ENCODE data around the gene FIS1. TPM values are rescaled to one million over a fixed set of nuclear protein-coding genes. Genes with fewer than 3 reads are reported as not detected.

The FIS1 gene
- total and polyA plus RNA-seq, 7 donors, result 190 to 443 (median 284) TPM

DNA sequence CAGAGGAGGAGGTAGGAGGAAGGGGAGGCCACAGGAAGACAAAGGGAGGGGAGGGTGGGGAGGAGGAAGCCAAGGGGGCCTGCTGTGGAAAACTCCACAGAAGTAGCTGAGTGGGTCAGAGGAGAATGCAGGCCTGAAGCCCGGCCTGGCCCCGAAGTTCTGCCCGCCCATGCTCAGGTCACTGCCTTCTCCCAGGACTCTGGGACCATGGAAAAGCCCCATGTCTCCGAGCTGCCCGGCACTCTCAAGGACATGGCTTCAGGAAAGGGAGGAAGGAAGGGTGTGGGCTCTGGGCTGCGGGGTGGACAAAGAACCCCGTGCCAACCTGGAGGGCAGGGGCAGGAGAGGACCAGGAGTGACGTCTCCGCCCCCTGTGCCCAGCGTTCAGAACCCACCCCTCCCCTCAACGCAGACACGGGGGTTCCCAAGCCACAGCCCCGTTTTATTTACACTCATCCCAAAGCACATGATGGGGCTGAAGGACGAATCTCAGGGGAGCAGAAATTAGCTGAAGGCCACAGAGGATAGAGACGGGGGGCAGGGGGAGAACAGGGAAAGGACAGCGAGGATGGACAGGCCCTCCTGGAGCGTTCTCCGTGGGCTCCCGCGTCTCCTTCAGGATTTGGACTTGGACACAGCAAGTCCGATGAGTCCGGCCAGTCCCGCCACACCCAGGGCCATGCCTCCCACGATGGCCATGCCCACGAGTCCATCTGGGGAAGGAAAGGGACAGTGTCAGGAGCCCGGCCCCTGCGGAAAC lies 5.5 kb downstream of the FIS1 start:
- H3K9me3 ChIP-seq, result no peaks in the 10 kb centered on the region
- WGBS, 2 donors, result 69 to 74% methylated on average over 27 of the region's 27 CpGs
- peaks cover 0 to 48% (median 33%) of the 10 kb centered on the region in 4 donors for H3K4me1 ChIP-seq
- intact Hi-C loops (cut with DNase I), result no loop called here
- no peak for DNase-seq
- H3K36me3 ChIP-seq, result peaks cover 19 to 52% (median 27%) of the 10 kb centered on the region in 4 donors
- H3K27ac ChIP-seq, result peak overlapping the region; percentile 64 to 79 (median 70)
- H3K27me3 ChIP-seq, result no peaks in the 10 kb centered on the region
- no peak for TF ChIP-seq POLR2A (IDR thresholded peaks at IDR 0.05)
- TF ChIP-seq EP300 (IDR thresholded peaks at IDR 0.05), result no peak
- no peak for TF ChIP-seq POLR2AphosphoS5 (IDR thresholded peaks at IDR 0.05)
- TF ChIP-seq CTCF (IDR thresholded peaks at IDR 0.05), result no peak
- no peak overlapping the region for H3K4me3 ChIP-seq

- Histone ChIP-seq H3K27me3 (no peaks in the 10 kb centered on the region), H3K9me3 (no peaks in the 10 kb centered on the region), H3K36me3 (peaks cover 19 to 52% (median 27%) of the 10 kb centered on the region in 4 donors), H3K27ac (peak overlapping the region; percentile 64 to 79 (median 70)), H3K4me3 (no peak overlapping the region), H3K4me1 (peaks cover 0 to 40% (median 26%) of the 10 kb centered on the region in 4 donors)
- TF ChIP-seq POLR2A (IDR thresholded peaks at IDR 0.05) (no peak), EP300 (IDR thresholded peaks at IDR 0.05) (no peak), POLR2AphosphoS5 (IDR thresholded peaks at IDR 0.05) (no peak), CTCF (IDR thresholded peaks at IDR 0.05) (no peak)
- intact Hi-C loops (cut with DNase I), result no loop called here
- DNase-seq, result no peak
- 70 to 77% methylated on average over 28 of the region's 28 CpGs for WGBS, 2 donors
Observed at GRCh38 chr7:101238226-101239182, 6.4 kb downstream of the FIS1 start.

GRCh38 chr7:101237206-101238067 lies 7.4 kb downstream of the FIS1 start, which contains the start of gene CLDN15:
TSS of gene CLDN15 (minus strand) at chr7:101237802. CDS start at chr7:101237581, 221 bp downstream.
- Histone ChIP-seq H3K9me3 (no peaks in the 10 kb centered on the region), H3K36me3 (peaks cover 19 to 46% (median 27%) of the 10 kb centered on the region in 4 donors), H3K4me3 (peak within 1 kb of the TSS in 2 of 4 donors; percentile 8 to 25), H3K4me1 (peaks cover 0 to 31% (median 21%) of the 10 kb centered on the region in 4 donors), H3K27ac (peak within 1 kb of the TSS; percentile 64 to 79 (median 70)), H3K27me3 (peaks cover 0 to 2% (median 0%) of the 10 kb centered on the region in 3 donors)
- 10 to 35% methylated on average over 31 of the region's 31 CpGs for WGBS, 2 donors
- peak; percentile 92 for DNase-seq
- no peak for TF ChIP-seq POLR2A (IDR thresholded peaks at IDR 0.05)
- no peak for TF ChIP-seq EP300 (IDR thresholded peaks at IDR 0.05)
- TF ChIP-seq POLR2AphosphoS5 (IDR thresholded peaks at IDR 0.05), result peak; percentile 8 to 36 (median 26)
- intact Hi-C loops (cut with DNase I), result no loop called here

DNA sequence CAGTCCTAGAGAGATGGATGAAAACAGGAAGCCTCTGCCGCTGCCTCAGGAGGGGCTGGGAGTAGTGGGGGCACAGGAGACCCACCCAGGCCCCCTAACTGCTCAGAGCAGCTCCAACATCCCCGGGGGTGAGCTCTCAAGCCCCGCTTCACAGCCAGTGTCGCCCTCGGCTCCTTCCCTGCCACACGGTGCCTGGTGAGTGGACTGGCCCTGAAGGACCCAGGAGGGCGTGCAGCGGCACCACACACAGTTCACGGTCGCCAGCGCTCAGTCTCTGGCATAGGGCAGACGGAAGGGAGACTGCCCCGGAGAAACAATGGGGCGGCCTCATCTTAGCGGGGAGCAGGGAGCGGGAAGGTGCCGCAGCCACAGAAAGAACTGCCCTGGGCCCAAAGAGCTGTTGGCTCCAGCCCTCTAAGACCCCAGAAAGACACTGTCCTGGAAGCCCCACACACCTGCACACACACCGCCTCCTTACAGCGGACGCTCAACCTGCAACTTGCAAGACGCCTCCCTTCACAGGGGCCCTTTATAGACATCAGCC lies 8.5 kb downstream of the FIS1 start:
- H3K36me3 ChIP-seq, result peaks cover 19 to 46% (median 27%) of the 10 kb centered on the region in 4 donors

More for the DNA sequence above, 8.5 kb downstream of the FIS1 start:
- Histone ChIP-seq H3K27me3 (peaks cover 0 to 11% (median 0%) of the 10 kb centered on the region in 3 donors), H3K9me3 (no peaks in the 10 kb centered on the region), H3K4me3 (no peak overlapping the region), H3K4me1 (peaks cover 0 to 32% (median 27%) of the 10 kb centered on the region in 4 donors), H3K27ac (peak overlapping the region in 1 of 4 donors; percentile 68)
- intact Hi-C loops (cut with DNase I), result no loop called here
- TF ChIP-seq POLR2AphosphoS5 (IDR thresholded peaks at IDR 0.05) (no peak), POLR2A (IDR thresholded peaks at IDR 0.05) (no peak), CTCF (IDR thresholded peaks at IDR 0.05) (no peak), EP300 (IDR thresholded peaks at IDR 0.05) (no peak)
- 15 to 54% methylated on average over 21 of the region's 21 CpGs for WGBS, 2 donors
- DNase-seq, result no peak
